Activated CD8-positive, alpha-beta T cell treated with anti-CD3 and anti-CD28 coated beads for 36 hours (primary cell): Measurements from ENCODE around the gene FAF1. TPM values are rescaled to one million over a fixed set of nuclear protein-coding genes. Genes with fewer than 3 reads are reported as not detected.
A peak's percentile ranks its signal among the peaks of the same experiment; 100 is the strongest.

Experiments
- ATAC-seq: fragments of 200-7000 bp; cut with Tn5 transposase; one replicate; pipeline ENCODE4 v1.10.0; 2021; ENCODE audit warnings: mild to moderate bottlenecking, moderate library complexity
- CTCF ChIA-PET: fragments of 350-600 bp; sonication (Branson Sonifier 250); formaldehyde crosslinking; loops from one replicate; lab custom pipeline; 2021; ENCODE audit warnings: antibody characterized with exemption; lab: Charles Lee
- POLR2A ChIA-PET: fragments of 350-600 bp; sonication (Branson Sonifier 250); formaldehyde crosslinking; loops from one replicate; lab custom pipeline; 2021; ENCODE audit warnings: antibody characterized with exemption; lab: Charles Lee
- DNase-seq: peaks from one replicate; pipeline ENCODE4 v3.0.0-alpha.2; 2020
- H3K27ac Mint-ChIP-seq: one replicate; pipeline ENCODE4 v1.8.0; 2021; ENCODE audit warnings: mild to moderate bottlenecking, mixed read lengths
- H3K27me3 Mint-ChIP-seq: one replicate; pipeline ENCODE4 v1.8.0; 2021; ENCODE audit warnings: mixed read lengths
- H3K36me3 Mint-ChIP-seq: one replicate; pipeline ENCODE4 v1.8.0; 2021; ENCODE audit warnings: low read depth, mixed read lengths
- H3K4me1 Mint-ChIP-seq: one replicate; pipeline ENCODE4 v1.8.0; 2021; ENCODE audit warnings: low read depth, mixed read lengths
- H3K4me3 Mint-ChIP-seq: one replicate; pipeline ENCODE4 v1.8.0; 2021; ENCODE audit warnings: mild to moderate bottlenecking, moderate library complexity, mixed read lengths
- H3K9me3 Mint-ChIP-seq: one replicate; pipeline ENCODE4 v1.8.0; 2021; ENCODE audit warnings: mixed read lengths
- intact Hi-C: fragments of 100-400 bp; cut with micrococcal nuclease; formaldehyde crosslinking; loops from one replicate; pipeline ENCODE4 v1.10.0; 2022
- total RNA-seq, 2 experiments: library from RNA; stranded (reverse); gene quantifications; one replicate each; pipeline ENCODE4 v1.2.3, GENCODE V29; 2021
- TF ChIP-seq, protein P1 (sequence below): fragments of 200-600 bp; IDR thresholded peaks from one replicate; pipeline ENCODE4 v1.8.0; 2022; ENCODE audit warnings: antibody characterized with exemption, mild to moderate bottlenecking

Gene FAF1
- total RNA-seq, 2 experiments from 2014 or later, result 82.2 to 87.0 TPM

DNA sequence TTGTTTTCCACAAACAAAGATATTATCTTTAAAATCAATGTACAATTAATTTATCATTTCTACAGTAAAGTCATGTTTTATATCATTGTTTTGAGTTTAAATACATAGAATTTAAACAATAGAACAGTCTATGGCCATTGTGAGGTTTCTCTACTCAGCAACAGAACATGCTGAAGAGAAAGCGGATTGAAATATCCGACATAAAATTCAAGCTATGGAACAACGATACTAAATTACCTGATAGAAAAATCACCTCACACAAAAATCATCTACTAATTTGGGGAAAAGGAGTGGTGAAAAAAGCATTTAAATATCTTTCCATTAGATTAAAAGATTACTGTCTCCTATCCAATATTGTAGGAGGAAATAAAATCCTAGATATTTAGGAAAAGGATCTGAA is 22.5 kb upstream of the FAF1 start:
- ATAC-seq, result no peak
- no peaks in the 10 kb centered on the region for H3K36me3 Mint-ChIP-seq
- DNase-seq, result no peak
- H3K4me3 Mint-ChIP-seq, result no peak overlapping the region
- intact Hi-C loops, result no loop called here
- ChIA-PET CTCF (interaction anchor here (1.0 kb wide), 1 partner anchor 209 kb away, joined by 3 read pairs; no protein-coding TSS in a partner anchor), POLR2A (no interaction called here)
- H3K4me1 Mint-ChIP-seq, result peaks cover 11% of the 10 kb centered on the region
- peaks cover 8% of the 10 kb centered on the region for H3K27me3 Mint-ChIP-seq
- TF ChIP-seq, protein P1, sequence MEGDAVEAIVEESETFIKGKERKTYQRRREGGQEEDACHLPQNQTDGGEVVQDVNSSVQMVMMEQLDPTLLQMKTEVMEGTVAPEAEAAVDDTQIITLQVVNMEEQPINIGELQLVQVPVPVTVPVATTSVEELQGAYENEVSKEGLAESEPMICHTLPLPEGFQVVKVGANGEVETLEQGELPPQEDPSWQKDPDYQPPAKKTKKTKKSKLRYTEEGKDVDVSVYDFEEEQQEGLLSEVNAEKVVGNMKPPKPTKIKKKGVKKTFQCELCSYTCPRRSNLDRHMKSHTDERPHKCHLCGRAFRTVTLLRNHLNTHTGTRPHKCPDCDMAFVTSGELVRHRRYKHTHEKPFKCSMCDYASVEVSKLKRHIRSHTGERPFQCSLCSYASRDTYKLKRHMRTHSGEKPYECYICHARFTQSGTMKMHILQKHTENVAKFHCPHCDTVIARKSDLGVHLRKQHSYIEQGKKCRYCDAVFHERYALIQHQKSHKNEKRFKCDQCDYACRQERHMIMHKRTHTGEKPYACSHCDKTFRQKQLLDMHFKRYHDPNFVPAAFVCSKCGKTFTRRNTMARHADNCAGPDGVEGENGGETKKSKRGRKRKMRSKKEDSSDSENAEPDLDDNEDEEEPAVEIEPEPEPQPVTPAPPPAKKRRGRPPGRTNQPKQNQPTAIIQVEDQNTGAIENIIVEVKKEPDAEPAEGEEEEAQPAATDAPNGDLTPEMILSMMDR, result no peak
- no peak overlapping the region for H3K27ac Mint-ChIP-seq
- no peaks in the 10 kb centered on the region for H3K9me3 Mint-ChIP-seq

DNA sequence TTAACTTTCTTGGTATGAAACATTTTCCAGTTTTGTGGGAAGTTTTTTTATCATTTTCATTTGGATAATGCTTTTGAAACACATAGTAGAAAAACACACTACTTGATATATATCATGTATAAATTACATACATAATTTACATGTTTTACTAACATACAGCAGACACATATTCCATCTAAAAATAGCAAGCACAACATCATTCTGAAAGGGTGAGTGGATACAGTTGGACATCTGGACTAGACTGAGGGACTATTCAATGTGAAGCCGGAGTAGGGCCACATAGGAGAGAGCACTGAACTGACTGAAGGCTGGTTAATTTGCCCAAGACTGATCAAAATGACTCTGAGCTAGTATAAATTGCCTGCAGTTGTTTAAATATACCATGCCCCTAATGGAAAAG is 21.7 kb upstream of the FAF1 start:
- ATAC-seq (no peak), DNase-seq (no peak)
- ChIA-PET POLR2A (no interaction called here), CTCF (interaction anchor here (1.0 kb wide), 1 partner anchor 210 kb away, joined by 3 read pairs; no protein-coding TSS in a partner anchor)
- TF ChIP-seq, protein P1, result no peak
- Mint-ChIP-seq H3K4me1 (peaks cover 13% of the 10 kb centered on the region), H3K27me3 (peaks cover 10% of the 10 kb centered on the region), H3K4me3 (no peak overlapping the region), H3K9me3 (no peaks in the 10 kb centered on the region), H3K36me3 (no peaks in the 10 kb centered on the region), H3K27ac (no peak overlapping the region)
- intact Hi-C loops, result no loop called here

DNA sequence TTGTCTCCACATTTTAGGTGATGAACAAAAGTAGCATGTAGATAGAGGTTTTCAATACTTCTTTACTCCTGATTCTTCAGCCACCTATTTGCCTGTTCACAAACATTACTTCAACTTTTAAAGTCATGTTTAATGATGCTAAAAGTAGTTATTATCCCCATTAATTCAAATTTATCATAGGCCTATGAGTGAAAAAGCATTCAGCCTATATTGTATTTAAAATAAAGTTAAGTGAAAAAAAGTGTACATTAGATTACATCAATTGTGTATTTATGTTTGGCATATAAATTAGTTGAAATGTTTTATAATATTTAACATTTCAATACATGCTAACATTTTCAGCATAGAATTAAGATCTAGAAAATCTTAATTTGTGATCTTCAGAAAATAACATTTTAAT is 20.4 kb upstream of the FAF1 start:
- H3K9me3 Mint-ChIP-seq, result no peaks in the 10 kb centered on the region
- H3K4me3 Mint-ChIP-seq, result no peak overlapping the region
- ChIA-PET CTCF (no interaction called here), POLR2A (no interaction called here)
- H3K36me3 Mint-ChIP-seq, result no peaks in the 10 kb centered on the region
- intact Hi-C loops, result no loop called here
- no peak for DNase-seq
- H3K27ac Mint-ChIP-seq, result no peak overlapping the region
- peaks cover 21% of the 10 kb centered on the region for H3K4me1 Mint-ChIP-seq
- peaks cover 17% of the 10 kb centered on the region for H3K27me3 Mint-ChIP-seq
- TF ChIP-seq, protein P1, result no peak
- ATAC-seq, result no peak

DNA sequence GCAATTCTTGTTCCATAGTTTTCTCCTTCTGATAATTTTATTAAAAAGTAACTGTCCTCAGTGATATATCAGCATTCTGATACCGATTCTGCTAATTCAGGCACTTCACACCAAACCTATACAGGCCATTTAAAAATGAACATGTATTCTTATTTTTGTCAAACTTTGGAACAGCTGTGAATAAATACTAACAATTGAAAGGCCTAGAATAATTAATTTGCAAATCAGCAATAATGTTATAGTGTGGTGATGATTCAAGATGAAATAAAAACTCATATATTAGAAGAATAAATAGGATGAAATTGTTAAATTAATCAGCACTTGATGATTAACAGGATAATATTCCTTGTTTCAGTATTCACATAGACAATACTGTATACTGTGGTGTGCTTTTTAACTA is 19.9 kb upstream of the FAF1 start:
- CTCF ChIA-PET, result interaction anchor here (1.7 kb wide), 1 partner anchor 11 kb away, joined by 5 read pairs; no protein-coding TSS in a partner anchor
- TF ChIP-seq, protein P1, result no peak
- intact Hi-C loops, result no loop called here

DNA sequence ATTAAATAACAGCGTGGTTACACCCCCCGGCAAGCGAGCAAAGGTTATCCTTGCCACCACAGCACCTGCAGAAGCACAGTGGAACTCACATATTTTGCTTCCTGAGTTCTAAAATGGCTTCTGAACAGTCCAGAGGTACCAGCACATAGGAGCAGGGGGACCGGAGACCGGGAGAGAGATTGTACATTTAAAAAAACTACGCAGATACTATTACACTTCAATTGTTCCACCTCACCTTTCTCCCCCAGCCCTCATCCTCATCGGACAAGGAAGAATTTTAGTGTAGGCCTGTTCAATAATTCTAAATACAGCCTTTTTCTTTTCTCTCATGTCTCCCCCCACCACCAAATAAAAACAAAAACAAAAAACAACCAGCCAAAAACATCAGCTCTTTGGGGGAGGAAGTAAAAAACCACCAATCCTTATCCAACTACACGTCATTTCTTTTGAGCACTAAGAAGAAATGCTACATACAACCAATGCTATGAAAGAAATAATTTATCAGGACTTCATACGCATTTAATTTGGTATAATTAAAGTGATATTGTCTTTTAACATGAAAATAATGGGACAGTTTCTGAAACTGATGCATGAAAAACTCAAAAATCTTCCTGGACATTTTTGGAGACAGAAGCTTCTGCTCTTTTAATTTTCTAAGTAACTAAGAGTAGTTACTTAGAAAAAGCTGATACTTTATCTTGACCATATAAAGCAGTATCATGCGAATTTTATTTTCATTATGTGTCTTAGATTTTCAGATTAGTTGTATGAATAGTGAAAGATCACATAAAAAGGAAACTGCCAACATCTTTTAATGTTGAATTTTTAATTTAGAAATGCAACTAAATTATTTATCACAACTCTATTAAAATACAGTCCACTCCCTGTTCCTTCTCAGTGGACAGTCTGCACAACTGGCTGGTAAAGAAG is 19.1 kb upstream of the FAF1 start:
- H3K27me3 Mint-ChIP-seq, result peaks cover 19% of the 10 kb centered on the region
- H3K4me1 Mint-ChIP-seq, result peaks cover 21% of the 10 kb centered on the region
- H3K27ac Mint-ChIP-seq, result peak overlapping the region; percentile 63
- H3K9me3 Mint-ChIP-seq, result no peaks in the 10 kb centered on the region
- ChIA-PET POLR2A (interaction anchor here (1.6 to 3.9 kb wide), 3 partner anchors 9 to 19 kb away, joined by 3 to 35 read pairs (median 27); partner anchors contain the start of genes CDKN2C and FAF1), CTCF (interaction anchor here (1.7 kb wide), 1 partner anchor 10 kb away, joined by 5 read pairs; no protein-coding TSS in a partner anchor)
- intact Hi-C loops, result no loop called here
- H3K36me3 Mint-ChIP-seq, result peaks cover 2% of the 10 kb centered on the region
- ATAC-seq (peak; percentile 14), DNase-seq (peak; percentile 11)
- H3K4me3 Mint-ChIP-seq, result peak overlapping the region; percentile 78
- TF ChIP-seq, protein P1, result no peak

More for the DNA sequence above, 19.9 kb upstream of the FAF1 start:
- DNase-seq, result no peak
- Mint-ChIP-seq H3K27ac (no peak overlapping the region), H3K4me3 (no peak overlapping the region), H3K9me3 (no peaks in the 10 kb centered on the region), H3K36me3 (no peaks in the 10 kb centered on the region), H3K4me1 (peaks cover 21% of the 10 kb centered on the region), H3K27me3 (peaks cover 17% of the 10 kb centered on the region)
- ATAC-seq, result no peak
- POLR2A ChIA-PET, result interaction anchor here (1.6 to 3.2 kb wide), 2 partner anchors 9 to 11 kb away, joined by 3 to 35 read pairs; partner anchors contain the start of gene CDKN2C
